Stimulated activated CD8-positive, alpha-beta memory T cell treated with anti-CD3 and anti-CD28 coated beads, Interleukin-15, amount 100 ng/mL, for 1 hour (primary cell): ENCODE measurements around the gene CAMK2N2.
"Not testable (repeated sequence)": the region's sequence is repeated elsewhere in the genome, so short reads cannot be mapped to it uniquely, and the experiment has no call there.

Experiments used
- DNase-seq: peaks from one replicate; pipeline ENCODE4 v3.0.0-alpha.2; 2020; ENCODE audit warnings: low read depth

The CAMK2N2 gene

GRCh38 chr3:184272269-184272668 is 10.9 kb upstream of the CAMK2N2 start:
- DNase-seq, result no peak

GRCh38 chr3:184267249-184267648 is 5.9 kb upstream of the CAMK2N2 start:
- DNase-seq, result not testable (repeated sequence)

GRCh38 chr3:184262764-184263179 is 1.4 kb upstream of the CAMK2N2 start:
- DNase-seq, result no peak

- DNase-seq, result no peak
Observed at GRCh38 chr3:184261854-184262763, 756 bp upstream of the CAMK2N2 start.

- no peak for DNase-seq
Observed at GRCh38 chr3:184260724-184261269, 556 bp downstream of the CAMK2N2 start.

- DNase-seq, result no peak
Observed at GRCh38 chr3:184259878-184260723, 1.3 kb downstream of the CAMK2N2 start.

GRCh38 chr3:184259396-184259877 is 1.9 kb downstream of the CAMK2N2 start:
- DNase-seq, result no peak

- DNase-seq, result no peak
Observed at GRCh38 chr3:184258926-184259325, 2.4 kb downstream of the CAMK2N2 start.

- no peak for DNase-seq
Observed at GRCh38 chr3:184257083-184257915, 4.1 kb downstream of the CAMK2N2 start.

GRCh38 chr3:184255291-184256039 is 5.9 kb downstream of the CAMK2N2 start:
- no peak for DNase-seq

- DNase-seq, result peak; percentile 82
Observed at GRCh38 chr3:184250167-184250828, 11.1 kb downstream of the CAMK2N2 start.

GRCh38 chr3:184249412-184250166 is 11.8 kb downstream of the CAMK2N2 start, which contains the start of gene EEF1AKMT4:
Gene EEF1AKMT4 (plus strand): TSS chr3:184249672. CDS start chr3:184249695, 23 bp downstream.
- DNase-seq, result peak; percentile 87

- peak; percentile 77 for DNase-seq
Observed at GRCh38 chr3:184248454-184249411, 12.6 kb downstream of the CAMK2N2 start, which contains the start of gene ALG3. Gene ALG3 (minus strand): TSS chr3:184248962. CDS start chr3:184248940, 22 bp downstream.

- DNase-seq, result no peak
Observed at GRCh38 chr3:184242297-184242685, 19.1 kb downstream of the CAMK2N2 start.

- DNase-seq, result no peak
Observed at GRCh38 chr3:184241447-184242296, 19.7 kb downstream of the CAMK2N2 start.

GRCh38 chr3:184241141-184241446 is 20.3 kb downstream of the CAMK2N2 start:
- no peak for DNase-seq
